GM21515 (cell line): Measurements from ENCODE around the gene TIMP2.
A peak's percentile ranks its signal among the peaks of the same experiment; 100 is the strongest.

Source experiments
- ATAC-seq: cut with Tn5 transposase; IDR thresholded peaks from one replicate; pipeline ENCODE4 v1.9.1; 2021; ENCODE audit not compliant: unreplicated experiment

The TIMP2 gene

DNA sequence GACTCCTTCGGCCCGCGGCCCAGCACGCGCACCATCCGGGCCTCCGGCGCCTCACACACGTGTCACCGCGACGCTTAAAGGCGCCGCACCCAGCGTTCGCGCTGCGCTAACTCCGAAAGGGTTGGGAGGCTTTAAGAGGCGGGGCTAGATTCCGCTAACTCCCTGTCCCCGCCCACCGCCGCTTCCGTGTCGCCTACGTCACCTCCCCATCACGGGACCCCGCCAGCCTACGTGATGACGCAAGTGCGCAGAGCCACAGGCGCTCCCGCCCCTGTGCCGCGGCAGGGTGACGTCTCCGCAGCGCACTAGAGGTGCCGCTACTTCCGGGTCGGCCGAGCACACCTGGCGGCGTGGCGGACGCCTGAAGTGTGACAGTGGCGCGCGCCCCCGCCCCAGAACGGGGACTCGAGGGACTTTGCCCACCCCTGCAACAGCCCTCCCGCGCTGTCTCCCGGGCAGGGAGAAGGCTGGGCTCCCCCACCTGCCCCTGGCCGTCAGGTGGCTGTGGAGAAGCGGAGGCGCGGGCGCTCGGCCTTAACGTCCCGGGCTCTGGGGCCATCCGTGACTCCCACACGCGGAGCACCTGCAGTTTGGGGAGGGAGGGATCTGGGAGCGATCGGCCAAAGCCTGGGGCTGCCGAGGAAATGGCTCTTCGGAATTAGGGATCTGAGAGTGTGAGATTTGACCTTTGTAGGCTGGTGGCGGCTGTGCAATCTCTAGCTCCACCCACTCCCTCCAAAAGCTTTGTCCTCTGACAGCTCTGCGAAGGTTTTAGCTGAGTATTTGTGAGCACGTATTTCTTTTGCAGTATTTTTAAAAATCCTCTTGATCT is 84.2 kb downstream of the TIMP2 start, which contains the start of gene USP36:
USP36 (minus strand) TSS at position 35 of the 832 bp plus-strand sequence. CDS start 4,451 bp downstream, outside the sequence.
- ATAC-seq, result peak; percentile 84

- ATAC-seq, result no peak
Measured at GRCh38 chr17:78840530-78840779, 84.7 kb downstream of the TIMP2 start.

DNA sequence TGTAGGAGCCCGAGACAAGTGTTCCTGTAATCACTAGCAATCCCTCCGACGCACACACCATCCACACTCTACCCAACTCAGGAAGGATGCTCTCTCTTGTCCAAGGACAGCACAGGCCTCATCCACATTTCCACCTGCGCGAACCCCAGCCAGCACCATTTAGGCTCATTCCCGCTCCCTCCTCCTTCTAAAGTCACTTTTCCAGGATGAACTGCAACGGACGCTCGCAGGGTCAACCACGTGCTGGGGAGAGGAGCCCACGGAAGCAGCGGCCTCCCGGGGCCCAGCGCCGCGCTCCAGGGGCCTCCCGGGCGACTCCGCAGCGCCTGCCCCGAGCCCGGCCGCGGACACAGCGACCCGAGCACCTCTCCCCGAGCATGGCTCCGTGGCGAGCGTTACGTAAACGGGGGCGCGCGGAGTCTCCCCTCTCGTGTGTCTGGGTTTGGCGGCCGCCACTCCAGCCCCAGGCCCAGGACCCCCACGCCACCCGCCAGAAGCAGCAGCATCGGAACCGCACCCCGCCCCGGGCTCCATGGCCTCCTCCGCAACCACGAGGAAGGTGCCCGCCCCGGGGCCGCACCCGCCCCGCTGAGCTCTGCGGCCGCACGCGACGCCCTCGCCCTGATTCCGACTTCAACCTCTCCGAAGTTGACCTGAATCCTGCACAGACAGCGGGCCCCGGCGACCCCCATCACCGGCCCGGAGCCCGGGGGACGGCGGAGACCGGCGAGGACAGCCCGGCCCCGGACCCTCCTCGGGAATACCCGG is 85.2 kb downstream of the TIMP2 start:
- peak; percentile 9 for ATAC-seq

DNA sequence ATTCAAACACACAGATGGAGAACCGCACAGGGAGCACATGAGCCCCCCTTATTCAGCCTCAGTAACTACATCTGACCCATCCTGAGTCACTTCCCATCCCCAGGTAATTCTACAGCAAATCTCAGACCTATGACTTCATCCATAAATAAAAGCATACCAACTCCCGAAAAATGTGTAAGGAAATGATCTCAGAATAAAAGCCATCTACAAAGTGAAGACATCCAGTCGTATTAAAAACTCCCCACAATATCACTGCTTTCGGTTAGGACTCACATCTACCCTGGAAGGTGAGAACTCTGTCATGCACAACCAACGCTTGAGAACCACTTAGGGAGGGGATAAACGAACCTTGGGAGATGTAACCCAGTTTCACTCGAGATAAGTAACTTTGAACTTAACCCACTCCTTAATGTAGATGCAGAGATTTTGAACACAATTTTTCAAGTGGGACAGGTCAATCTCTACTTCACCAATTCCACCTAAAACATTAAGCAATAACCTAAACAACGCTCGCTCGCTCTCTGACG is 85.9 kb downstream of the TIMP2 start:
- ATAC-seq, result no peak

DNA sequence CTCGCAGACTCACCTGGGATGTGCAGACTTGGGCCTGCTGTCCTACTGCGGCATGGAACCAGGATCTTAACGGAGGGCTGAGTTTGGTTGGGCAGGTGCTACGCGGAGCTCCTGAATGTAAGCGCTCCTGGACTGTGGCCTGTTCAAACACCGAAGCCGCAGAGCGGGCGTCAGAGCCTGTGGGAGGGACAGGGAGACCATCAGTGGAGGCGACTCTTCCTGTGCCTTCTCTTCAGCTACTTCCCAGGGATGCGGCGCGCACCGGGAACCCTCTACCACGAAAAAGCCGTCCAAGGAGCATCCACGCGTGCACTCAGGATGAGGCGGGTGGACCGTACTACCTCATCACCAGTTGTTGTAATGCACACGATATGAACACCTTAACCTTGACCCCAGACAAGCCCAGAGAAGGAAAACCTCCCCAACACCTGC is 86.6 kb downstream of the TIMP2 start:
- no peak for ATAC-seq

- no peak for ATAC-seq
Measured at GRCh38 chr17:78836420-78837021, 88.7 kb downstream of the TIMP2 start.

GRCh38 chr17:78834571-78834970 is 90.6 kb downstream of the TIMP2 start:
- no peak for ATAC-seq

DNA sequence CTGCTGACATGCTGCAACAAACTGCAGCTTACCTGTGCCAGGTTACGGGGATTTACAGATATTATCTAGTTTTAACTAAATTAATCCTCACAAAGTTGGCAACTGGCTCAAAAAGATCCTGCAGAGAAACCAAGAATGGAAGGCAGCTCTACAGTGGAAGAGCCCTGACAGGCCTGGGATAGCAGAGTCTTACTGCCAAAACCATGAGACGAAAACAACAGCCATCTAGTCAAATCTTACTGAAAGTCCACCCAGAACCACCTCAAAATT is 92.7 kb downstream of the TIMP2 start:
- no peak for ATAC-seq

GRCh38 chr17:78831688-78832540 is 93.3 kb downstream of the TIMP2 start:
- no peak for ATAC-seq

DNA sequence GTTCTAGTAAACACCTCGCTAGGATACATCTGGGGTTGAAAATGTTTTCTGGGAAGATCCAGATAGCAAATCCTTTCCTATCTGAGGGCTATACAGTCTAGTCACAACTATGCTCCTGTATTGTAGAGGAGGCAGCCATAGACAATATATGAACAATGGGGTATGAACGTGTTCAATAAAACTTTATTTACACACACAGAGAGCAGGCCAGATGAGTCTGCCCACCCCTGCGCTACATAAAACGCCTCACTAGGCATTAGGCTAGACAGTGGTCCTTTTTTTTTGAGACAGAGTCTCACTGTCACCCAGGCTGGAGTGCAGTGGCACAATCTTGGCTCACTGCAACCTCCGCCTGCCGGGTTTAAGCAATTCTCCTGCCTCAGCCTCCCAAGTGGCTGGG is 95.7 kb downstream of the TIMP2 start:
- no peak for ATAC-seq

DNA sequence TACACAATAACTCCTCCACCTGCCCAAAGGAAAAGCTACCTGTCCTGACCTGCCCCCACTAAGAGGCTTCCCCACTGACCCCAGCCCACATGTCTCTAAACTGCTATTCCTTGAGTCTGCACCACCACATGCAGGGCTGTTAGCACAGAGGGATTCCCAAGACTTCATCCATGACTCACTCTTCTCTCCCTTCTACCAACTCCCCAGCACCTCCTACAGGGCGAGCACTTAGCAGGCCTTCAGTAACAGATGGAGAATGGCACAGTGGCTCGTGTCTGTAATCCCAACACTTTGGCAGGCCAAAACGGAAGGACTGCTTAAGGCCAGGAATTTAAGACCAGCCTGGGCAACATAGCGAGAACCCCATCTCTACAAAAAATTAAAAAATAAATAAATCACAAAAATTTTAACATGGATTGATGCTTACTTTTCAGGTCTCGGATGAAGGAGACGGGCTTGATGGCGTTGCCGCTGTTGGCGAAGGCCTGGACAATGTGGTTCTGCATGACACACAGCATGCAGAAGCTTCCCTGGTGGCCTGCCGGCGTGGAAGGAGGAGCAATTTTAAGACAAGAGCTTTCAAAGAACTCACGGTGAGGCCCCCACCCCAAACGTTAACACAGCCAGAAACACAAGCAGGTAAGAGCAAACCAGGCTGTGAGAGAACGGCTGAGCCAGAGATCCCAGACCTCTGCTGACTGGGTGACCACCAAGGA is 96.6 kb downstream of the TIMP2 start:
- no peak for ATAC-seq

DNA sequence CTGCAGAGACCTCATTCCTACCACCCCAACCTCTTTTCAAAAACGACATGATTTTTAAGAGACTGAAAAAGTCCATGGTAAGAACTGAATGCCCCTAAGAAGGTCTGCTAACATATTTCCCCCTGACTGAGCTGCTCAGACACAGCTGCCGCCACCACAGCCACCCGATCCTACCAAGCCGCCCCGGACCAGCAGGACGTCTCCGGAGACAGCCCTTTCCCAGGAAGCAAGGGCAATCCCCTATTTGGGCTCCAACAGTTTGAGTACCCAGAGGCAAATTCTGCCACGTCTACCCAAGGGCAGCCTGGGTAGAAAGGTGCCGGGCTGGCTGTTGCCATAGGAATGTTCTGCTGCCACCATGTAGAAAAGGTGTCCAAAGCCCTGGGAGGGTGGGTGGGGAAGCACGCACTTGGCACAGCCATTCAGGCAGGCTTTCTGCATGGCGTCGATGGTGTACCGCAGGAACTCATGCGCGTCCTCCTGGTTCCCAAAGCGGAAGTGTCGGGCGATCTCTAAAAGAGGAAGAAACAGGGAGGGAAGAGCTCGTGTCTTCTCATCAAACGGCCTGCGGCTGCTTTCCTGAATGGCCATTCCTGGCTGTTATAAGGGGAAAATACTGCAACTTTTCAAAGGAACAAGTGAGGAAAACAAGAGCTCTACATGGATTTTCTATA is 98.2 kb downstream of the TIMP2 start:
- ATAC-seq, result no peak

DNA sequence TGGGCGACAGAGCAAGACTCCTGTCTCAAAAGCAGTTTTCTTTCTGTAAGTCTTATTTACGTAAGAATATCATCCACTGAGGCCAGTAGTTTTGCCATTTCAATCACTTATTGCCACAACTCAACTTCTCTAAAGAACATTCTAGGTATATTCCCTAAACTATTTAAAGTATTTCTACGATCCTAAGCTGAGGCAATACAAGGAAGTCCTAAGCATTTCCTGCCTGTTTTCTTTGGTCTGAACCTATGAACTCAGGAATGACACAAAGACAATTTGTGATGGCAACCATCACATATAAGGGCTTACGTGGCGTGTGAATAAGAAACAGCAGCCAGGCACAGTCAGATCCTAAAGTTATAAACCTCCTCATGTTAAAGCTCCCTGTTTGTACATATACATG is 98.8 kb downstream of the TIMP2 start:
- no peak for ATAC-seq

- no peak for ATAC-seq
Measured at GRCh38 chr17:78825696-78826095, 99.5 kb downstream of the TIMP2 start.

- ATAC-seq, result no peak
Measured at GRCh38 chr17:78824240-78824639, 100.9 kb downstream of the TIMP2 start.

DNA sequence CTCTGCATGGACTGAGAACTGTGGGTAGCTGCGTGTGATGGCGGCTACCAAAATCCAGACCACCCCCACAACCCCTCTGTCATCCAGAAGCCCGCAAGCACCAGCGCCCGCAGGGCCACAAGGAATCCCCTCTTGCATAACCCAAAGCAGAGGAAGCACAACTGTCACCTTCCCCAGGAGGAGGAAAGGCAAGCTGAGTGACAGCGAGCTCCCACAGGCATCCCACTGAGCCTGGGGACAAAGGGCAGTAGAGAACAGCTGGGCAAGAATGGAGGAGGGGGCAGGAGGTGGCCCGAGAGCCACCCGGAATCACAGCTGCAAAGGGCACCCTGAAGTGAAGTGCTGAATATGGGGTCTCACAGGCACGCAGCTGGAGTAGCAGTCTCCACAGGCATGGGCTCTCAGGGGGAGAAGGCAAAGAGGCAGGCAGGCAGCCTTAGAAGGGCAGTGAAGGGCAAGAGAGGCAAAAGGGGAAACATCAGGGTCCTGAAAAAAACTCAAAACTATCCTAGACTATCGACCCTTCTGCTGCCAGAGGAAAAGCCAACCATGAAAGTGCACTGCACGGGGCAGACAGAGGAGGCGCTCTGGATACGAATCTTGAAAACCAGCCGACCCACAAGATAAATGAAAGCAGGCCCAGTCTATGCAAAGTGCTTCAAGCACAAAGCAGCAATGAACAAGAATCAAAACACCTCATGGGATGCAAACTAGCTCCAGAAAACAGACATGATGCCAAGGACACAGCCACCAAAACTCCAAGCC is 101.7 kb downstream of the TIMP2 start:
- no peak for ATAC-seq

- no peak for ATAC-seq
Measured at GRCh38 chr17:78822552-78822951, 102.6 kb downstream of the TIMP2 start.

DNA sequence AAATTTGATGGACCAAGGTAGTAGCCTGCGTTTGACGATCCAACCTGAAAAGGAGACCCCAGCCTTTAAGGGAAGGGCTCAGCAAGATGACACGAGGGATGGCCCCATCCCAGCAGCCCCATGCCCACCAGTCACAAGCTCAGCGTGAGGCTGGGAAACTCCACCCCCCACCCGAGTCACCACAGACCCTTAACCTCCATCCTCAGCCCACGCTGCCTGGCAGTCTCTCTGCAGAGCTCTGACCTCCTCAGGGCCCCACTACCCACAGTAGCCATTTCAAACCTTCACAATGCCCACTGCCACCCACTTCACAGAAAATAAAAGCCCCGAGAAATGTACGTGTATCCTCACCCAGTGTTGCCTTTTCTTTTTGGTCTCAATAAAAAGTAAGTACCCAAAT is 103.2 kb downstream of the TIMP2 start:
- ATAC-seq, result no peak

DNA sequence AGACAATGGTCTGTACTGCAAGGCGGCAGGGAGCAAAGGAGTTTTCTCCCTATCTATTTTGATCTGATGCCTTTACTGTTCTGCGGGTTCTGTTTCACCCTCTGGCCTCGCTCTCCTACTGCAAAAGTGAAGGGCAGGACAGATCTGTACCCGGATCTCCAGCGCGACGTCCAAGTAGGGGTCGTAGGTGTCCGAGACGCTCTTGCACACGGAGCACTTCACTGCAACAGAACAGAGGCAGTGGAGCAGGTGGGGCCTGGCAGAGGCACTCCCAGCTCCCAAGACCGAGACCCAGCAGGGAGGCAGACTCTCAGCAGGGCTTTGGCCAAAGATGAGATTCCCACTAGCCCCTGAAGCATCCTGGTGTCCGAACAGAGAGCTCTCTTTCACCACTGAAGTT is 104.3 kb downstream of the TIMP2 start:
- ATAC-seq, result no peak
